ENCODE results near the gene GNPTG.
A peak's percentile ranks its signal among the peaks of the same experiment; 100 is the strongest.

GNPTG gene

DNA sequence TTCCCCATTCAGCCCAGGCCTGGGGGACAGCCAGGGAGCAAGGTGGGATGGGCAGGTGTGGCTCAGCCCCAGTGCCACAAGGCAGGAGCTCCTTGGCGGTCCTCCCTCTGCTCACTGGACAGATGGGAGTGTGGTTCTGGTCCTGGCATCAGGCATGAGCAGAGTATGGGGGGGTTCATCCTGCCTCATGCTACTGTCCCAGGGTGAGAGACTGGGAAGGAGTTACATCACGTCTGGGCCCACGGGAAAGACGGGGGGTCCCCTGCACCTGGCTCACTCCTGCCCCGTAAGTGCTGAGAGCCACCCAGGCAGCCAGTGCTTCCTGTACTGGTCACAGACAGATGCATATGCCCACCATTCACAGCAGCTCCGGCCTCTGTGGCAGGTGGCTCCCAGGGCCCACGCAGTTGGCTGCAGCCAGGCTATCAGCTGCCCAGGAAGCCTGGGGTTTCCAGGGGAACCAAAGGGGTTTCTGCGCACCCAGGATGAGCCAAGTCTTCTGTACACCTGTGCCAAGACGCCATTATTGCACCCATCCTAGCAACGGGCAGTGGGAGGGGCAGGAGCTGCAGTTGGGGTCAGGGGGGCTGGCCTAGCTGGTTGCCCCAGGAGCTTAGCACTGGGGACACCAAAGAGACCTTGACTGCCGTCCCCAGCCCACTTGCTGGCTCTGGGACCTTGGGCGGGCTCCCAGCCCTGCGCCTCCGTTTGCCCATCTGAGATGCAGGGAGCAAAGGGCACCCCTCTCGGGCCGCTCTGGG is 16.3 kb upstream of the GNPTG start:
- DNase-seq, result no peak

DNA sequence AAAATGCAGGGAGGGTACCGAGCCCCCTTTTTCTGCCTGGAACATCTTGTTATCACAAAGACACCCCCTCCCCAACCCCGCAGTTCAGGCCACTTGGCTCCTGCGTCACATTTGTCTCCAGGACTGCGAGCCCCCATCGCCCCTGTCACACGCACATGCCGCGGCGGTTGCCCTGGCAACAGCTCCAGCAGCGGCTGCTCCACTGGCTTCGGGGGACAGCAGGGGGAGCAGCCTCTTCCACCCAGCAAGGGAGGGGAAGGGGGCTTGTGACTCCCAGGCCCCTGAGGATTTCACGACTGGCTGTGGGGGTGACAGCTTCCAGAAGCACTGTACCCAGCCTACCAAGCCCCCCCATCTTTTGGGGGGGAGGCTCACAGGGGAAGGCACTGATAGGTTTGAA is 15.7 kb upstream of the GNPTG start:
- DNase-seq, result no peak

DNA sequence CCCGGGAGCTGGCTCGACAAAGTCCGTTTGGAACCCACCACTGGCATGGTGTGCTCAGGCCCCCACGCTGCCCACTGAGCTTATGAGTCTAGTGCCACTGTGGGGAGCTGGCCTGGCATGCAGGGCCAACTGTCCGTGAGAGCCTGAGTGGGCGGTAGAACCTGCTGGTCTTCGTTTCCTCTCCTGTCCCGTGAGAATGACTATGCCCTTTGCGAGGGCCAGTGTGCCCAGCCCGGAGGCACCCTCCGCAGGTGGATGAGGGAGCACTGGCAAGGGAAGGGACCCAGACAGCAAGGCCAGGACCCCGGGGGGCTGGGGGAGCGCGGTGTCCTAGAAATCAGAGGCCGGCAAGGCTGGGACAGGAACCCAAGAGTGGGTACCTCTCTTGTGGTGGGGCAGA is 15.1 kb upstream of the GNPTG start:
- DNase-seq, result no peak

DNA sequence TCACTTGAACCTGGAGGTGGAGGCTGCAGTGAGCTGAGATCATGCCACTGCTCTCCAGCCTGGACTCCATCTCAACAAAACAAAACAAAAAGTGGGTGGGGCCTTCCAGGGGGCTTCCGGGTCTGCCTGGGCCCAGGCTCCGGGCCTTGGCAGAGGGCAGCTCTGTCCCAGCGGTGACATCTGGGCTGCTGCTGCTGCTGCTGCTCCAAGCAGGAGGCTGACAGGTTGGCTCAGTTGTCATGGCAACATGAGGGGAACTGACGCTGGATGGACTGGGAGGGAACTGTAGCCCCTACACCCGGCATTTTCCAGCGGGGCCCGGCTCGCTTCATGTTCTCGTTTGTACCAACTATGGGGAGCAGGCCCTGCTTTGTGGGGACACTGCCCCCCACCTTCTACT is 14.2 kb upstream of the GNPTG start:
- no peak for DNase-seq

DNA sequence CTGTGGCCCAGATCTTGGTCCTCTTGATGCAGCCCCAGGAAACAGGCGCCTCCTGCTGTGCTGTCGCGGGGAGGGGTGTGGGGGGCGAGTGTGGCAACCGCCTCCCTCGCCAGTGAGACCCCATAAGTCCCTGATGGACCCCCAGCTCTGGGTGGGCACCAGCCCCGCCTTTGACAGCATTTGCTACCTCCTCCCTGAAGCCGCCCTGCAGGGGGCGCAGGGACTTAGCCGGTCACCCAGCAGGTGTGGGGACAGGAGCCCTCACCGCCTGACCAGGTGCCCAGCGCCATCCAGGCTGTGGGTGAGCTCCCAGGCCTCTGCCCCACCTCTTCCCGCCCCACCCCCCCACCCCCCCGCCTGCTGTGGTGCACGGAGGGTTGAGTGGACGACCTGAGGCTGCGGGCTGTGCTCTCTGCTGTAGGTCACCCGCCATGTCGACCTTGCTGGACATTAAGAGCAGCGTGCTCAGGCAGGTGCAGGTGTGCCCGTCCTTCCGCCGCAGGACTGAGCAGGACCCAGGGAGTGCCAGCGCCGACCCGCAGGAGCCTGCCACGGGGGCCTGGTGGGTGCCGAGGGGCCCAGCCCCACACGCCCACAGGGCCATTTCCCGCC is 13.5 kb upstream of the GNPTG start:
- DNase-seq, result no peak

DNA sequence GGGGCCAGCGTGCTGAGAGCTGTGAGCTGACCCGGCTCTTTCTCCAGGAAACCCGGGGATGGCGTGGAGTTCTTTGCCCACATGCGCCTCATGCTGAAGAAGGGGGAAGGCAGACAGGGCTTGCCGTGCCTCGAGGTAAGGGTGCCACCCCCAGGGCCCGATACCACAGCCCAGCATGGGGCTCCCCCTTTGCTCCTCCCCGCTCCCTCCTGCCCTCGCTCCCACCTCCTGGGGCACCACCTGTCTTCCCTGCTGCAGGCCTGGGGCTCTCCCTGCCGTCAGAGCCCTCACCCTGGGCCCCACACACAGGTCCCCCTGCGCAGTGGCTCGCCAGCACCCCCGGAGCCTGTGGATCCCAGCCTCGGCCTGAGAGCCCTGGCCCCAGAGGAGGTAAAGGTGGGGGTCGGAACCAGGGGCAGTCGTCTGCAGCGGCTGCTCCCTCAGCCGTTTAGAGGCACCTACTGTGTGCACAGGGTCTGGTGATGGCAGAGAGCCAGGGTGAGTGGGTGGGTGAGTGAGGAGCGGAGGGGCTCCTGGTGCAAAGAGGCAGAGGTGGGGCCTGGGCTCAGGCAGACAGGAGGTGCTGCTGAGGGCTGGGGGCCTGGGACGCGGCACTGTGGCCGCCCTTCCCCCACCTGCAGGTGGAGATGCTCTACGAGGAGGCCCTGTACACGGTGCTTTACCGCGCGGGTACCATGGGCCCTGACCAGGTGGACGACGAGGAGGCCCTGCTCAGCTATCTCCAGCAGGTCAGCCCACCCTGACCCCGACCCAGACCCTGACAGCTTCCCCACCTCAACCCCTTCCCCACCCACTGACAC is 12.7 kb upstream of the GNPTG start:
- no peak for DNase-seq

DNA sequence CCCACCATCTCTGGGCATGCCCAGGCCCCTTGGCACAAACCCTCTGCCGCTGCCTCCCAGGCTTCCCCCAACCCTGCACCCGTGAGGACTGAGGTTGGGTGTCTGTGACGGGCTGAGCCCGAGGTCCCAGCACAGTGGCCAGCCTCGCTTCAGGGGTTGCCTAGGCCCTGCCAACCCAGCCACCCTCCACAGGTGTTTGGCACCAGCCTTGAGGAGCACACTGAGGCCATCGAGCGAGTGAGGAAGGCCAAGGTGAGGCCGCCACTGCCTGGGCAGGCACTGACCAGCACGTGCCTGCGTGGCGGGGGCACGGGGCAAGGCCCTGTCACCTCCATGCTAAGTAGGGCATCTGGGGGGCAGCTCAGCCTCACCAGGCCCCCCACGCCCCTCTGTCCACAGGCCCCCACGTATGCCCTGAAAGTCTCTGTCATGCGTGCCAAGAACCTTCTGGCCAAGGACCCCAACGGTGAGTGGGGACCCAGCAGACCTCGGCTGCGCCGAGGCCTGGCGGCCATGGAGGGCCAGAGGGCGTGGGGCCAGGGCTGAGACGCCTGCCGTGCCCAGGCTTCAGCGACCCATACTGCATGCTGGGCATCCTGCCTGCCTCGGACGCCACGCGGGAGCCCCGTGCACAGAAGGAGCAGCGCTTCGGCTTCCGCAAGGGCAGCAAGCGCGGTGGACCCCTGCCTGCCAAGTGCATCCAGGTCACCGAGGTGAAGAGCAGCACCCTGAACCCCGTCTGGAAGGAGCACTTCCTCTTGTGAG is 10.8 kb upstream of the GNPTG start:
- DNase-seq, result no peak

DNA sequence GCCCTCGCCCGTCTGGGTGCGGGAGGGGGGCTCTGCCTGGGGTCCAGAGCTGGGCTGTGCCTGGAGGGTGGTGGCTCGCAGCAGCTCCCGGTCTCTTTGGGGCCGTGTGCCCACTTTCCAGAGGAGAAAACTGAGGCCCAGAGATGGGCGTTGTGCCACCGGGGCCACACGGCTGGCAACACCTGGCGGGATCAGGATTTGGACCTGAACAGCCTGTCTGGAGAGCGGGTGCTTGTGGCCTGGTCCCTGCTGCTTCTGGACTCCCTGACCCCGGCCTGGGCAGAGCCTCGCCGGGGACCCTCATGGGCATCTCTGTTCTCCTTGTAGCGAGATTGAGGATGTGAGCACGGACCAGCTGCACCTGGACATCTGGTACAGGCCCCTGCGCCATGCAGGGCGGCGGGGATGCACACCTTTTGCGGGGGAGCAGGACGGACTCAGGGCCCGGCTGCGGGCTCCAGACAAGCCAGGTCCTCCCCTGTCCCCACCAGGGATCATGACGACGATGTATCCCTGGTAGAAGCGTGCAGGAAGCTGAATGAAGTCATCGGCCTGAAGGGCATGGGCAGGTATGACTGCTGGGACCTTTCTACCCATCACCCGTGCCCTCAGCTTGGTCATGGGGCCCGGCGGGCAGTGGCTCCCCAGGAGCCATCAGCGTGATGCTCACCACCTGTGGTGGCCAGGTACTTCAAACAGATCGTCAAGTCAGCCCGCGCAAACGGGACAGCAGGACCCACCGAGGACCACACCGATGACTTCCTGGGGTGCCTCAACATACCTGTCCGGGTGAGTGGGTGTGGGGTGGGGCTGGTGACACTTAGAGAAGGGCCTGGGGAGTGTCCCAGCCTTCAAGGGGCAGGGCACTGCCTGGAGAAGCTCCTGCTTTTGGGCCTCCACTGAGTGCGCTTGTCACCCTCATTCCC is 10.0 kb upstream of the GNPTG start:
- no peak for DNase-seq

DNA sequence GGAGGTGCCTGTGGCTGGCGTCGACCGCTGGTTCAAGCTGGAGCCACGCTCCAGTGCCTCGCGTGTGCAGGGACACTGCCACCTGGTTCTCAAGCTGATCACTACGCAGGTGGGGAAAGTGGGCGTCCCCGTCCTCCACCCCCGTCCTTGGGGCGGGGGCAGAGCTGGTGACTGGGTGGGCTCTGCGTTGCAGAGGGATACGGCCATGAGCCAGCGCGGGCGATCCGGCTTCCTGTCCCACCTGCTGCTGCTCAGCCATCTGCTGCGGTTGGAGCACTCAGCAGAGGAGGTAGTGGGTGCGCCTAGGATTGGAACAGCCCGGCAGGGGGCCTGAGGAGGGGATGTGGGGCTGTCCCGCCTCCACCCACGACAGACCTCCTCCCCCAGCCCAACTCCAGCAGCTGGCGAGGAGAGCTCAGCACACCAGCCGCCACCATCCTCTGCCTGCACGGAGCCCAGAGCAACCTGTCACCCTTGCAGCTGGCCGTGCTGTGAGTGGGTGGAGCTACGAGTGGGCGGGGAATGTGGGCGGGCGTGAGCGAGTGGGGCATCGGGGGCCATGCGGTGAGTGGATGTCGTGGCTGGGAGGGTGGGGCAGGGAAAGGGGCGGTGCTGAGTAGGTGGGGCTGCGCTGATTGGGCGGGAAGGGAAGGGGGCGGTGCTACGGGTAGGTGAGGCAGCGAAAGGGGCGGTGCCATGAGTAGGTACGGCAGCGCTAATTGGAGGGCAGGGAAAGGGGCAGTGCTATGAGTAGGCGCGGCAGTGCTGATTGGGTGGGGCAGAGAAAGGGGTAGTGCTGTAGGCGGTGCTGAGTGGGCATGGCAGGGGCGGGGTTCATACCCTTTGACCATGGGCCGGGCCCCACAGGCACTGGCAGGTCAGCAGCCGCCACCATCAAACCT is 9.0 kb upstream of the GNPTG start:
- peak; percentile 91 for DNase-seq

DNA sequence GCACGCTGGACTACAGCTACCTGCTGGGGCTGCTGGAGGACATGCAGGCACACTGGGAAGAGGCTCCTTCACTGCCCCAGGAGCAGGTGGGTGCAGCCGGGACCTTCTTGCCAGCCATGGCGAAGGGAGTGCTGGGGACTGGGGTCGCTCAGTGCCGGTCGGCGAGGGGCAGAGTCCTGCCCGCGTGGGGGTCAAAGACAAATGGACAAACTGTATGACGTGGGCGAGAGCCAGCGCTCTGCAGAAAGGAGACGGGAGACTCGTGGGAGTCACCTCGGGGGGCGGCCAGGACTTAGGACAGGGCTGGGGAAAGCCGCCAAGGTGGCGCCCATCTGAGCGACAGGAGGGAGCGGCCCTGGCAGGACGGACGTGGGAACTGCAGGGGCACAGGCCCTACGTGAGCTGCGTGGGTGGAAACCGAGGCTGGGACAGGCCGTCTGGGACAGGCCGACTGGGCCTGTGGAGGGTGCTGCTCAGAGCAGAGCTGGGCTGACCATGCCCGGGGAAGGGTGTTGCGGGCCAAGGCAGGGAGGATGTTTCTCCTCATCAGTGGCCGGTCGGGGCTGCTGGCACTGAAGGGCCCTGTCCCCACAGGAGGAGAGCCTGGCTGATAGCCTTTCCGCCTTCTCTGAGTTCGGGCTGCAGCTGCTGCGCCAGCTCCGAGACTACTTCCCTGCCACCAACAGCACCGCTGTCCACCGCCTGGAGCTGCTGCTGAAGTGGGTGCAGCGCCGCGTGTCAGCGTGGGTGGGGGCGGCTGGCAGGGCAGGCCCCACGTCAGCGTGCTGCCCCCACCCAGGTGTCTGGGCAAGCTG is 8.1 kb upstream of the GNPTG start:
- no peak for DNase-seq

DNA sequence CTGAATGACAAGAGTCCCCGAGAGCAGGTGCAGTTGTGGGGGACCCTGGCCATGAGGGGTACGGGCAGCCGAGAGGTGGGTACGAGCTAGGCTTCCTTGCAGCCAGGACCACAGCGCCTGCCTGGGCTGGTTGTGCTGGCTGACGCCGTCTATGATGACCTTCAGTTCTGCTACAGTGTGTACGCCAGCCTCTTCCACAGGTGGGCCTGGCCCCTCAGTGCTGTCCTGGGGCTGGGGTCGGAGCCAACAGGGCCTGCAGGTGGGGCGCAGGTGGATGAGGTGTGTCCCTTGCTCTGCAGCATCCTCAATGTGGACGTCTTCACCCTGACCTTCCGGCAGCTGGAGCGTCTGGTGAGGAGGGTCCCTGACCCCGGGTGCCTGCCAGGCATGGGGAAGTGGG is 7.2 kb upstream of the GNPTG start:
- no peak for DNase-seq

DNA sequence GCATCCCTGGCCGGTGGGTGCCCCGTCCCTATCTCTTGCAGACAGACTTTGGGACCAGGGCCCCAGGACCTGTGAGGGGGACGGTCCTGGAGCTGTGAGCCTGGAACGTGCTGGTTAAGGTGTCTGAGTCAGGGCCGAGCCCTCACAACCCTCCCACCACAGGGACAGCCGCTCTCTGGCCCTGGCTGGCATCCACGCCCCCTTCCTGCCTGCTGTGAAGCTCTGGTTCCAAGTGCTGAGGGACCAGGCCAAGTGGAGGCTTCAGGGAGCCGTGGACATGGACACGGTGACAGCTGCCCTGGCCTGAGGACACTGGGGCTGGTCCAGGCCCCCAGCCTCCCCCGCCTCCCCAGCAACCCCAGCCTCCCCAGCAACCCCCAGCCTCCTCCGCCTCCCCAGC is 6.6 kb upstream of the GNPTG start:
- no peak for DNase-seq

DNA sequence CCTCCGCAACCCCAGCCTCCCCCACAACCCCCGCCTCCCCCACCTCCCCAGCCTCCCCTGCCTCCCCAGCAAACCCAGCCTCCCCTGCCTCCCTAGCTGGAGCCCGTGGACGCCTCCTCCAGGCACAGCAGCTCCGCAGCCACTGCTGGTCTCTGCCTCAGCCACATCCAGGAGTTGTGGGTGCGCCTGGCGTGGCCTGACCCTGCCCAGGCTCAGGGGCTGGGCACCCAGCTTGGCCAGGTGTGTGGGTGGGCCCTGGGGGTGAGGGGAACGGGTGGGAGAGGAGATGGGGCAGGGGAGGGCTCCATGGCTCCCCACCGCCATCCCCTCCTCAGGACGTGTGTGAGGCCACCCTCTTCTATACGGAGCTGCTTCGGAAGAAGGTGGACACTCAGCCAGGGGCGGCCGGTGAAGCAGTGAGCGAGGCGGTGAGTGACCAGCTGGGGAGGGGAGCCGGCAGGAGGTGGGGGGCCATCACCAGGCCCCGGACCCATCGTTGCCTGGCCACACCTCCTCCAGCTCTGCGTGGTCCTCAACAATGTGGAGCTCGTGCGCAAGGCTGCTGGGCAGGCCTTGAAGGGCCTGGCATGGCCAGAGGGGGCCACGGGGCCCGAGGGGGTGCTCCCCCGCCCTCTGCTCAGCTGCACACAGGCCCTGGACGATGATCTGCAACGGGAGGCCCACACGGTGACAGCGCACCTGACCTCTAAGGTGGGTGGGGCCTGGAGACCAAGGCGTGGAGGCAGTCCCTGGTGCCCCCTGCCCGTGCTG is 5.9 kb upstream of the GNPTG start:
- DNase-seq, result no peak

DNA sequence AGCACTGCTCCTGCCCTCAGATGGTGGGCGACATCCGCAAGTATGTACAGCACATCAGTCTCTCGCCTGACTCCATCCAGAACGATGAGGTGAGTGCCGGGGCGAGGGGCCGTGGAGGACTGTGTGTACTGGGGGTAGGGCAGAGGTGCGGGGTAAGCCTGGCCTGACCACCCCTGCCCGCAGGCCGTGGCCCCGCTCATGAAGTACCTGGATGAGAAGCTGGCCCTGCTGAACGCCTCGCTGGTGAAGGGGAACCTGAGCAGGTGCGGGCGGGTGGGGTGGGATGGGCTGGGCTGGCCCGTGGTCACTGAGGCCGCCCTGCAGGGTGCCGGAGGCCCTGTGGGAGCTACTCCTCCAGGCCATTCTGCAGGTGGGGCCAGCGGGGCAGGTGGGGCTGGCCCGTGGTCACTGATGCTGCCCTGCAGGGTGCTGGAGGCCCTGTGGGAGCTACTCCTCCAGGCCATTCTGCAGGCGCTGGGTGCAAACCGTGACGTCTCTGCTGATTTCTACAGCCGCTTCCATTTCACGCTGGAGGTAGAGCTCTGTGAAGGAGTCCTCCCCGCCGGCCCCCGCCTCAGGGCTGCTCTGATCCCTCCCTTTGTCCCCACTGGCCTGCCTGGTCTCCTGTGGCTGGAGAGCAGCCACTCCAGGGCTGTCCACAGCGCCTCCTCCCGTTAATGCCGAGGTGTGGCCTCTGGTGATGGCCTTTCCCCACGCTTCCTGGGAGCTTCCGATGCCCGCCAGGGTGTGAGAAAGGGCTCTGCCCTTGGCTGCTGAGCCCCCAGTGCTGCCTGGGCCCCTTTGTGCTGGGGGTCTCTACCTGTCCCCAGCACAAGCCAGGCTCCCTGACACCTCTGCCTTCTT is 5.1 kb upstream of the GNPTG start:
- no peak for DNase-seq

DNA sequence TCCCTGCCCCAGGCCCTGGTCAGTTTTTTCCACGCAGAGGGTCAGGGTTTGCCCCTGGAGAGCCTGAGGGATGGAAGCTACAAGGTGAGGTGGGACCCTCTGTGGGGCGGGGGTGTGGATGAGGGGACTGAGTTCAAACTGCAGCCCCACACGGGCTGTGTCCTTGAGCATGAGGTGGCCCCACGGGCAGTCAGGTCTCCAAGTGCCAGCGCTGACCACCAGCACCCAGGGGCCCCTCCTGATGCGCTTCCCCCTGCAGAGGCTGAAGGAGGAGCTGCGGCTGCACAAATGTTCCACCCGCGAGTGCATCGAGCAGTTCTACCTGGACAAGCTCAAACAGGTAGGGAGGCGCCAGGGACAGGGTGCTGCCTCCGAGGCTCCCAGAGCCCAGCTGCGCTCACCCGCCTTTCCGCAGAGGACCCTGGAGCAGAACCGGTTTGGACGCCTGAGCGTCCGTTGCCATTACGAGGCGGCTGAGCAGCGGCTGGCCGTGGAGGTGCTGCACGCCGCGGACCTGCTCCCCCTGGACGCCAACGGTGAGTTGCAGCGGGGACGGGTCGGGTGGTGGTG is 4.4 kb upstream of the GNPTG start:
- DNase-seq, result no peak

DNA sequence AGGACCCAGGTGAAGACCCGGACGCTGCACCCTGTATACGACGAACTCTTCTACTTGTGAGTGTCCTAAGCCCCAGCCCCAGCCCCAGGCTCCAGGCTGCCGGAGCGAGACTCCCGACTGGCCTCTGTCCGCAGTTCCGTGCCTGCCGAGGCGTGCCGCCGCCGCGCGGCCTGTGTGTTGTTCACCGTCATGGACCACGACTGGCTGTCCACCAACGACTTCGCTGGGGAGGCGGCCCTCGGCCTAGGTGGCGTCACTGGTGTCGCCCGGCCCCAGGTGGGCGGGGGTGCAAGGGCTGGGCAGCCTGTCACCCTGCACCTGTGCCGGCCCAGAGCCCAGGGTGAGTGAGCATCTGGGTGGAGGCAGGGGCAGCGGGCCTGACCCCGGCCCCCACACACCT is 3.8 kb upstream of the GNPTG start:
- DNase-seq, result no peak

DNA sequence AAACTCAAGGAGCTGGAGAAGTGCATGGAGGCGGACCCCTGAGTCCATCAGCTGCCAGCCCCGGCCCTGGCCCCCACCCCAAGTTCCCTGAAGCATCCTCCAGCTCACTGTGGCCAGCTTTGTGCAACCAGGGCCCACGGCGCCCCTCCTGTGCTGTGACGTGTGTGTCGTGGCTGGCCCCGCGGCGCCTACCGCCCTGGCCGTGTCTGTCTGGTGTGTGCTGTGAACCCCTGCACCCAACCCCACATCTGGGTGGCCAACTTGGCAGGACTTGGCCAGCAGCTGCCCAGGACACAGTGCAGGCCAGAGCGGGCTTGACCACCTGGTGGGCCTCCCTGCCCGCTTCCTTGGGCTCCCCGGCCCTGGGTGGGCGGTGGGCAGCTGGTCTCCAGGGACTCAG is 3.3 kb upstream of the GNPTG start:
- no peak for DNase-seq

DNA sequence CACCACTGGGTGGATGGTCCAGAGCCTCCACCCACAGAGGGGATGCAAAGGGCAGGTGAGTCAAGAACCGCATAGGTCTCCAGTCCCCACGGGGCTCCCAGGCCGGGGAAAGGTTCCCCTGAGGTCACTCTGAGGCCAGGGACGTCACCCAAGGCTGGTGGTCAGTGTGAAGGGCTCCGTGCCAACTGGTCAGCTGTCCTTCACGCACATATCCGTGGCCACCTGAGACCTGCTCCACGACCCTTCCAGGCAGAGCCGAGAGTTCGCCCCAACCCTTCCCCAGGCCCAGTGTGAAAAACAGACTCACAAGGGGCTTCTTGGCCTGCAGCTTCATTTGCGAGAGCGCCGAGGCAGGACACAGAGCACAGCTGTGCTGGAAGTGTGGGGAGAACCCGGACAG is 2.8 kb upstream of the GNPTG start:
- no peak for DNase-seq

Data from NCI-H446 treated with DMSO at 0.1 percent for 48 hours (cell line).